HEK293 (cell line): ENCODE data around the gene LPCAT2.

Source experiments
- OSR2 ChIP-seq: fragments of 450-650 bp; formaldehyde crosslinking; IDR thresholded peaks from 2 replicates; pipeline ENCODE4 v1.5.1; 2016; ENCODE audit warnings: missing biosample characterization, missing genetic modification characterization
- ZBTB7A ChIP-seq: fragments of 450-650 bp; formaldehyde crosslinking; IDR thresholded peaks from 2 replicates; pipeline ENCODE4 v1.5.1; 2016; ENCODE audit warnings: low read depth, missing biosample characterization, missing genetic modification characterization
- ZNF114 ChIP-seq: fragments of 450-650 bp; formaldehyde crosslinking; IDR thresholded peaks from 2 replicates; pipeline ENCODE4 v1.5.0; 2017; ENCODE audit warnings: missing biosample characterization, missing genetic modification characterization
- ZNF549 ChIP-seq: fragments of 450-650 bp; IDR thresholded peaks from 2 replicates; pipeline ENCODE4 v1.5.1; 2018; ENCODE audit warnings: missing biosample characterization, missing genetic modification characterization, mild to moderate bottlenecking, inconsistent platforms, moderate library complexity
- ZNF624 ChIP-seq: fragments of 450-650 bp; formaldehyde crosslinking; IDR thresholded peaks from 2 replicates; pipeline ENCODE4 v1.5.1; 2017; ENCODE audit warnings: missing biosample characterization, missing genetic modification characterization
- ZNF677 ChIP-seq: fragments of 450-650 bp; IDR thresholded peaks from 2 replicates; pipeline ENCODE4 v1.5.0; 2018; ENCODE audit warnings: missing biosample characterization, mild to moderate bottlenecking, missing genetic modification characterization, moderate library complexity
- ZNF768 ChIP-seq: fragments of 450-650 bp; formaldehyde crosslinking; IDR thresholded peaks from 2 replicates; pipeline ENCODE4 v1.5.1; 2018; ENCODE audit warnings: missing biosample characterization, mild to moderate bottlenecking, missing genetic modification characterization
- TF ChIP-seq, protein P1 (sequence below): fragments of 450-650 bp; formaldehyde crosslinking; IDR thresholded peaks from 2 replicates; pipeline ENCODE4 v1.5.1; 2016; ENCODE audit warnings: missing biosample characterization, missing genetic modification characterization
- TF ChIP-seq, protein P2 (sequence below): fragments of 450-650 bp; formaldehyde crosslinking; IDR thresholded peaks from 2 replicates; pipeline ENCODE4 v1.5.1; 2016; ENCODE audit warnings: missing biosample characterization, missing genetic modification characterization

DNA sequence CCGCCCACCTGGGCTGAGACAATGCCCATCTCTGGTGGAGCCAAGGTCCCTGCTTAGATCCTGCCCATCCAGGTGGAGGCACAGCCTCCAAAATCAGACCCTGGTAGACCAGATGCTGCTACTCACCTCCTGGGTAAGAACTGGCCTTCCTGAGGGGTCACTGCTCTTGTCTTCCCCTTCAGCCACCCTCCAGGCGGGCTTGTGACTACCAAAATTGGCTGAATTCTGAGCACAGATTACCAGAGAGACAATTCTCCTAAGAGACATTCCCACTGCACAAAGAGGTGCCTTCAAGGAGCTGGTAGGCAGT lies 19.0 kb upstream of the LPCAT2 start:
- TF ChIP-seq, protein P1, sequence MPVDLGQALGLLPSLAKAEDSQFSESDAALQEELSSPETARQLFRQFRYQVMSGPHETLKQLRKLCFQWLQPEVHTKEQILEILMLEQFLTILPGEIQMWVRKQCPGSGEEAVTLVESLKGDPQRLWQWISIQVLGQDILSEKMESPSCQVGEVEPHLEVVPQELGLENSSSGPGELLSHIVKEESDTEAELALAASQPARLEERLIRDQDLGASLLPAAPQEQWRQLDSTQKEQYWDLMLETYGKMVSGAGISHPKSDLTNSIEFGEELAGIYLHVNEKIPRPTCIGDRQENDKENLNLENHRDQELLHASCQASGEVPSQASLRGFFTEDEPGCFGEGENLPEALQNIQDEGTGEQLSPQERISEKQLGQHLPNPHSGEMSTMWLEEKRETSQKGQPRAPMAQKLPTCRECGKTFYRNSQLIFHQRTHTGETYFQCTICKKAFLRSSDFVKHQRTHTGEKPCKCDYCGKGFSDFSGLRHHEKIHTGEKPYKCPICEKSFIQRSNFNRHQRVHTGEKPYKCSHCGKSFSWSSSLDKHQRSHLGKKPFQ, result no peak
- no peak for TF ChIP-seq ZNF677
- TF ChIP-seq, protein P2, sequence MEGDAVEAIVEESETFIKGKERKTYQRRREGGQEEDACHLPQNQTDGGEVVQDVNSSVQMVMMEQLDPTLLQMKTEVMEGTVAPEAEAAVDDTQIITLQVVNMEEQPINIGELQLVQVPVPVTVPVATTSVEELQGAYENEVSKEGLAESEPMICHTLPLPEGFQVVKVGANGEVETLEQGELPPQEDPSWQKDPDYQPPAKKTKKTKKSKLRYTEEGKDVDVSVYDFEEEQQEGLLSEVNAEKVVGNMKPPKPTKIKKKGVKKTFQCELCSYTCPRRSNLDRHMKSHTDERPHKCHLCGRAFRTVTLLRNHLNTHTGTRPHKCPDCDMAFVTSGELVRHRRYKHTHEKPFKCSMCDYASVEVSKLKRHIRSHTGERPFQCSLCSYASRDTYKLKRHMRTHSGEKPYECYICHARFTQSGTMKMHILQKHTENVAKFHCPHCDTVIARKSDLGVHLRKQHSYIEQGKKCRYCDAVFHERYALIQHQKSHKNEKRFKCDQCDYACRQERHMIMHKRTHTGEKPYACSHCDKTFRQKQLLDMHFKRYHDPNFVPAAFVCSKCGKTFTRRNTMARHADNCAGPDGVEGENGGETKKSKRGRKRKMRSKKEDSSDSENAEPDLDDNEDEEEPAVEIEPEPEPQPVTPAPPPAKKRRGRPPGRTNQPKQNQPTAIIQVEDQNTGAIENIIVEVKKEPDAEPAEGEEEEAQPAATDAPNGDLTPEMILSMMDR (tag by site-specific recombination), result no peak
- TF ChIP-seq ZBTB7A (tag by site-specific recombination), result no peak
- no peak for TF ChIP-seq ZNF624 (tag by site-specific recombination)
- no peak for TF ChIP-seq ZNF768 (tag by site-specific recombination)
- TF ChIP-seq OSR2 (tag by site-specific recombination), result no peak
- no peak for TF ChIP-seq ZNF114 (tag by site-specific recombination)
- no peak for TF ChIP-seq ZNF549 (tag by site-specific recombination)
